Trophoblast cell (in vitro differentiated cells and primary cell): ENCODE results near the gene ASPDH.

Source experiments
- DNase-seq, 2 donors: peaks; one replicate each; pipeline ENCODE4 v3.0.0-alpha.2; 2016
- H2AFZ ChIP-seq: 2 replicates; pipeline ENCODE4 v1.6.1; 2013; ENCODE audit warnings: low read length, moderate library complexity, mild to moderate bottlenecking; ENCODE audit not compliant: insufficient read depth, poor library complexity
- H2AK5ac ChIP-seq: 2 replicates; pipeline ENCODE4 v1.6.1; 2013; ENCODE audit warnings: mild to moderate bottlenecking, low read length
- H2BK120ac ChIP-seq: 2 replicates; pipeline ENCODE4 v1.6.1; 2013; ENCODE audit warnings: low read length, mild to moderate bottlenecking, moderate library complexity; ENCODE audit not compliant: insufficient read depth, poor library complexity
- H2BK12ac ChIP-seq: 2 replicates; pipeline ENCODE4 v1.6.1; 2013; ENCODE audit warnings: mild to moderate bottlenecking, low read length, moderate library complexity
- H2BK5ac ChIP-seq: 2 replicates; pipeline ENCODE4 v1.6.1; 2013; ENCODE audit warnings: low read length, low read depth, moderate library complexity, mild to moderate bottlenecking; ENCODE audit not compliant: poor library complexity
- H3K14ac ChIP-seq: 2 replicates; pipeline ENCODE4 v1.6.1; 2013; ENCODE audit warnings: mild to moderate bottlenecking, low read length
- H3K18ac ChIP-seq: 2 replicates; pipeline ENCODE4 v1.6.1; 2013; ENCODE audit warnings: mild to moderate bottlenecking, low read length
- H3K23ac ChIP-seq: 2 replicates; pipeline ENCODE4 v1.6.1; 2013; ENCODE audit warnings: low read length
- H3K27ac ChIP-seq: 2 replicates; pipeline ENCODE4 v1.5.1; 2013; ENCODE audit warnings: low read depth, mild to moderate bottlenecking, inconsistent platforms, low read length, moderate library complexity
- H3K27me3 ChIP-seq: 2 replicates; pipeline ENCODE4 v1.6.1; 2013; ENCODE audit warnings: inconsistent platforms, mild to moderate bottlenecking, low read length, moderate library complexity; ENCODE audit not compliant: insufficient read depth
- H3K36me3 ChIP-seq, 2 experiments: 1 replicate in 1 of 2; 2 replicates in 1 of 2; pipeline ENCODE4 v1.6.1; 2013; ENCODE audit warnings: low read length in 2 of 2, mild to moderate bottlenecking in 2 of 2, moderate library complexity in 1 of 2; ENCODE audit not compliant: insufficient read depth in 2 of 2, control insufficient read depth in 1 of 2
- H3K4ac ChIP-seq: 2 replicates; pipeline ENCODE4 v1.6.1; 2013; ENCODE audit warnings: low read depth, mild to moderate bottlenecking, low read length, moderate library complexity
- H3K4me1 ChIP-seq, 2 experiments: 1 replicate in 1 of 2; 2 replicates in 1 of 2; pipeline ENCODE4 v1.6.1; 2013; ENCODE audit warnings: low read length in 2 of 2, mild to moderate bottlenecking in 2 of 2, moderate library complexity in 1 of 2; ENCODE audit not compliant: insufficient read depth in 2 of 2, control insufficient read depth in 1 of 2
- H3K4me2 ChIP-seq: 2 replicates; pipeline ENCODE4 v1.6.1; 2013; ENCODE audit warnings: inconsistent platforms, mild to moderate bottlenecking, low read length, moderate library complexity
- H3K4me3 ChIP-seq: 2 replicates; pipeline ENCODE4 v1.5.1; 2013; ENCODE audit warnings: mild to moderate bottlenecking, low read depth, low read length, inconsistent platforms
- H3K79me1 ChIP-seq: one replicate; pipeline ENCODE4 v1.6.1; 2013; ENCODE audit warnings: low read length
- H3K79me2 ChIP-seq: 2 replicates; pipeline ENCODE4 v1.6.1; 2013; ENCODE audit warnings: low read length, mild to moderate bottlenecking; ENCODE audit not compliant: control insufficient read depth, insufficient read depth, poor library complexity
- H3K9ac ChIP-seq: 2 replicates; pipeline ENCODE4 v1.6.1; 2013; ENCODE audit warnings: mild to moderate bottlenecking, low read length
- H3K9me3 ChIP-seq: 2 replicates; pipeline ENCODE4 v1.6.1; 2013; ENCODE audit warnings: low read depth, mild to moderate bottlenecking, control low read depth, inconsistent platforms, low read length; ENCODE audit not compliant: insufficient read depth
- H4K12ac ChIP-seq: 2 replicates; pipeline ENCODE4 v1.6.1; 2013; ENCODE audit warnings: low read depth, mild to moderate bottlenecking, low read length, moderate library complexity
- H4K8ac ChIP-seq: 2 replicates; pipeline ENCODE4 v1.6.1; 2013; ENCODE audit warnings: low read depth, mild to moderate bottlenecking, low read length, moderate library complexity
- H4K91ac ChIP-seq: one replicate; pipeline ENCODE4 v1.6.1; 2013; ENCODE audit warnings: low read depth, mild to moderate bottlenecking, low read length, moderate library complexity
- WGBS: extraction: QIAGEN DNeasy Blood & Tissue Kit; methylation state at CpG from one replicate; pipeline ENCODE4 v1.1.7; 2013; ENCODE audit warnings: missing lambda C conversion rate; ENCODE audit not compliant: insufficient read length, insufficient coverage; ENCODE audit errors: extremely low coverage; 5-methylcytosine and 5-hydroxymethylcytosine counted together

Gene ASPDH

DNA sequence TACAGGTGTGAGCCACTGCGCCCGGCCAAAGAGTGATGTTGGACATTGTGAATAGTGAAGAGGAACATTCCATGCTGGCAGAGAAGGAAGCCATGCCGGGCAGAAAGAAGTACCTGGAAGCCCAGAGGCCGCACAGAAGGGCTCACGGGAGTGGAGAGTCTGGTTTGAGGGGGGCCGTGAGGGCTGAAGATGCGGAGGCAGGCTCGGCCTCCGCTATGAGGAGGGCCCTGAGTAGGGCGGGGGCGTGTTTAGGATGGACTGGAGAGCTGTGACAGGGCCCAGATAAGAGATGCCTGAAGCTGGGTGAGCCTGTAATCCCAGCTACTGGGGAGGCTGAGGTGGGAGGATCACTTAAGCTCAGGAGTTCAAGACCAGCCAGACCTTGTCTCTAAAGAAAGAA, 4.3 kb downstream of the ASPDH start:
- DNase-seq = no peak
- WGBS = no CpG with 5 or more reads among the region's 11 CpGs
- Histone ChIP-seq H4K91ac (no peak overlapping the region), H2AFZ (no peak overlapping the region), H3K4me1 (peaks cover 9 to 11% of the 10 kb centered on the region in 2 experiments), H3K36me3 (peaks cover 5 to 6% of the 10 kb centered on the region in 2 experiments), H2BK5ac (no peak overlapping the region), H3K9me3 (peaks cover 3% of the 10 kb centered on the region), H3K4ac (no peak overlapping the region), H3K79me2 (peaks cover 5% of the 10 kb centered on the region), H2BK12ac (no peak overlapping the region), H2AK5ac (no peak overlapping the region), H3K4me2 (no peak overlapping the region), H4K12ac (no peak overlapping the region), H3K18ac (no peak overlapping the region), H4K8ac (peak overlapping the region; percentile 13), H3K27me3 (no peaks in the 10 kb centered on the region), H3K27ac (no peak overlapping the region), H3K9ac (no peak overlapping the region), H3K4me3 (no peak overlapping the region), H3K23ac (no peak overlapping the region), H2BK120ac (no peak overlapping the region), H3K14ac (no peak overlapping the region), H3K79me1 (peaks cover 9% of the 10 kb centered on the region)

DNA sequence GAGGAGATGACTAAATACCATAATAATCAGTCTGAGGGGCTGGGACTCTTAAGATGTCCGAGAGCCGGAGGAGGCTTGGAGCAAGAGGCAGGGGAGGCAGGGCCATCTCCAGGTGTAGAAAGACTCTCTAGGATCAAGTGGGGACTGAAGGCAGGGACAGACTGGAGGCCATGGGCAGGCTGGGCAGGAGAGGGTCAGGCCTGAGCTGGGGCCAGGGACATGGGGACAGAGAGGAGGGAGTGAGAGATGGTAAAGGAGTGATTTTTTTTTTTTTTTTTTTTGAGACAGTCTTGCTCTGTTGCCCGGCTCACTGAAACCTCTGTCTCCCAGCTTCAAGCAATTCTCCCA, 4.9 kb downstream of the ASPDH start:
- no peak for DNase-seq

GRCh38 chr19:50507376-50507775, 6.3 kb downstream of the ASPDH start:
- Histone ChIP-seq H4K8ac (no peak overlapping the region), H3K79me1 (peaks cover 9% of the 10 kb centered on the region), H3K4me3 (peak overlapping the region; percentile 41), H3K4me2 (no peak overlapping the region), H3K27ac (no peak overlapping the region), H3K9me3 (no peaks in the 10 kb centered on the region), H2BK12ac (no peak overlapping the region), H3K9ac (no peak overlapping the region), H3K18ac (no peak overlapping the region), H4K91ac (no peak overlapping the region), H3K79me2 (peaks cover 5% of the 10 kb centered on the region), H2BK120ac (no peak overlapping the region), H4K12ac (no peak overlapping the region), H3K23ac (no peak overlapping the region), H3K36me3 (peaks cover 5 to 6% of the 10 kb centered on the region in 2 experiments), H2AFZ (no peak overlapping the region), H3K14ac (no peak overlapping the region), H2BK5ac (no peak overlapping the region), H3K4me1 (peaks cover 9 to 11% of the 10 kb centered on the region in 2 experiments), H3K4ac (no peak overlapping the region), H3K27me3 (no peaks in the 10 kb centered on the region), H2AK5ac (no peak overlapping the region)
- WGBS = no CpG with 5 or more reads among the region's 8 CpGs
- DNase-seq = no peak

More for the DNA sequence above, 4.9 kb downstream of the ASPDH start:
- Histone ChIP-seq H3K27ac (no peak overlapping the region), H3K27me3 (no peaks in the 10 kb centered on the region), H3K36me3 (peaks cover 5 to 6% of the 10 kb centered on the region in 2 experiments), H3K14ac (no peak overlapping the region), H4K12ac (no peak overlapping the region), H3K79me2 (peaks cover 5% of the 10 kb centered on the region), H2BK120ac (no peak overlapping the region), H2AFZ (no peak overlapping the region), H3K4me2 (no peak overlapping the region), H2BK12ac (no peak overlapping the region), H4K91ac (no peak overlapping the region), H3K4ac (no peak overlapping the region), H3K9me3 (no peaks in the 10 kb centered on the region), H3K18ac (no peak overlapping the region), H4K8ac (no peak overlapping the region), H3K23ac (no peak overlapping the region), H3K79me1 (peaks cover 9% of the 10 kb centered on the region), H3K4me1 (peaks cover 9 to 11% of the 10 kb centered on the region in 2 experiments), H3K9ac (no peak overlapping the region), H3K4me3 (no peak overlapping the region), H2BK5ac (no peak overlapping the region), H2AK5ac (no peak overlapping the region)
- WGBS = no CpG with 5 or more reads among the region's 3 CpGs

- 100% methylated on average over 2 of the region's 10 CpGs for WGBS
- H3K27me3 ChIP-seq = no peaks in the 10 kb centered on the region
Observed at GRCh38 chr19:50506700-50507099, 7.0 kb downstream of the ASPDH start.

More at GRCh38 chr19:50506700-50507099, 7.0 kb downstream of the ASPDH start:
- Histone ChIP-seq H3K27ac (no peak overlapping the region), H3K4me1 (peaks cover 7 to 12% of the 10 kb centered on the region in 2 experiments), H4K91ac (no peak overlapping the region), H3K36me3 (peaks cover 5 to 6% of the 10 kb centered on the region in 2 experiments), H3K9ac (no peak overlapping the region), H2AK5ac (no peak overlapping the region), H2BK12ac (no peak overlapping the region), H3K23ac (no peak overlapping the region), H4K8ac (no peak overlapping the region), H3K79me1 (peaks cover 14% of the 10 kb centered on the region), H3K4me3 (no peak overlapping the region), H3K18ac (no peak overlapping the region), H3K4ac (no peak overlapping the region), H3K4me2 (no peak overlapping the region), H3K9me3 (no peaks in the 10 kb centered on the region), H4K12ac (no peak overlapping the region), H2BK5ac (no peak overlapping the region), H3K79me2 (peaks cover 5% of the 10 kb centered on the region), H2AFZ (no peak overlapping the region), H2BK120ac (no peak overlapping the region), H3K14ac (no peak overlapping the region)
- DNase-seq = no peak
